HepG2 (cell line): ENCODE data around the gene CARMIL1. TPM values are rescaled to one million over a fixed set of nuclear protein-coding genes. Genes with fewer than 3 reads are reported as not detected.

Source experiments
- AHDC1 ChIP-seq: sonication (generic); formaldehyde crosslinking; IDR thresholded peaks from 2 replicates; pipeline ENCODE4 v1.5.1; 2020; ENCODE audit warnings: mild to moderate bottlenecking, missing genetic modification reagents, borderline replicate concordance
- CHD4 ChIP-seq: fragments of 200-600 bp; sonication (generic); IDR thresholded peaks from 2 replicates; pipeline ENCODE4 v1.7.0; 2017; ENCODE audit warnings: mild to moderate bottlenecking, low read length, borderline replicate concordance
- ETV5 ChIP-seq: IDR thresholded peaks from 2 replicates; pipeline ENCODE4 v1.6.1; 2018; ENCODE audit warnings: missing biosample characterization, missing genetic modification reagents, inconsistent platforms, borderline replicate concordance
- FOSL2 ChIP-seq: sonication (generic); formaldehyde crosslinking; IDR thresholded peaks from 2 replicates; pipeline ENCODE4 v1.4.0; 2020; ENCODE audit warnings: missing genetic modification reagents
- HDAC2 ChIP-seq: sonication (generic); formaldehyde crosslinking; IDR thresholded peaks from 2 replicates; pipeline ENCODE4 v1.4.0; 2020; ENCODE audit warnings: missing genetic modification reagents
- KDM1A ChIP-seq: IDR thresholded peaks from 2 replicates; pipeline ENCODE4 v1.6.1; 2016; ENCODE audit warnings: missing compliant biosample characterization
- KLF16 ChIP-seq, 2 experiments: sonication (generic) in 1 of 2; formaldehyde crosslinking in 1 of 2; IDR thresholded peaks; 2 replicates each; pipeline versions ENCODE4 v1.6.1 to v1.8.0; 2016 to 2023; ENCODE audit warnings: missing genetic modification reagents in 2 of 2, missing compliant biosample characterization in 1 of 2
- MIER3 ChIP-seq: IDR thresholded peaks from 2 replicates; pipeline ENCODE4 v1.6.1; 2016; ENCODE audit warnings: missing compliant biosample characterization, borderline replicate concordance
- NCOA2 ChIP-seq: sonication (generic); formaldehyde crosslinking; IDR thresholded peaks from 2 replicates; pipeline ENCODE4 v1.8.0; 2022; ENCODE audit warnings: inconsistent platforms
- NKX3-1 ChIP-seq: sonication (generic); formaldehyde crosslinking; IDR thresholded peaks from 2 replicates; pipeline ENCODE4 v1.5.0; 2020; ENCODE audit warnings: missing genetic modification reagents
- ZBTB8A ChIP-seq: sonication (generic); formaldehyde crosslinking; IDR thresholded peaks from 2 replicates; pipeline ENCODE4 v1.4.0; 2020; ENCODE audit warnings: mild to moderate bottlenecking, low read depth, missing genetic modification reagents, borderline replicate concordance
- ZNF205 ChIP-seq: IDR thresholded peaks from 2 replicates; pipeline ENCODE4 v1.6.1; 2018; ENCODE audit warnings: missing biosample characterization, missing genetic modification reagents
- ZNF317 ChIP-seq: sonication (generic); formaldehyde crosslinking; IDR thresholded peaks from 2 replicates; pipeline ENCODE4 v1.5.0; 2020; ENCODE audit warnings: mild to moderate bottlenecking, missing genetic modification reagents
- ZNF512B ChIP-seq: sonication (generic); formaldehyde crosslinking; IDR thresholded peaks from 2 replicates; pipeline ENCODE4 v1.5.1; 2020; ENCODE audit warnings: missing genetic modification reagents, mild to moderate bottlenecking, borderline replicate concordance
- ZNF567 ChIP-seq: sonication (generic); formaldehyde crosslinking; IDR thresholded peaks from 2 replicates; pipeline ENCODE4 v1.8.1; 2023; ENCODE audit warnings: mild to moderate bottlenecking, missing genetic modification reagents, borderline replicate concordance
- ZNF607 ChIP-seq: sonication (generic); formaldehyde crosslinking; IDR thresholded peaks from 2 replicates; pipeline ENCODE4 v1.5.1; 2020; ENCODE audit warnings: missing genetic modification reagents, mild to moderate bottlenecking, borderline replicate concordance
- ZNF609 ChIP-seq: sonication (generic); formaldehyde crosslinking; IDR thresholded peaks from 2 replicates; pipeline ENCODE4 v1.4.0; 2020; ENCODE audit warnings: mild to moderate bottlenecking, missing genetic modification reagents, borderline replicate concordance
- polyA plus RNA-seq, 8 experiments: library from polyadenylated mRNA; depleted of rRNA in 3 of 8; stranded (reverse) in 7 of 8; unstranded in 1 of 8; fragments of >200 nt; fragmentation: Illumina TruSeq in 4 of 8; extraction: Trizol in 4 of 8; gene quantifications; 2 replicates each; pipeline versions ENCODE4 v1.2.1 to v1.2.3, GENCODE V29; 2011 to 2016; ENCODE audit warnings: low read depth in 4 of 8, missing spikeins in 1 of 8, mixed read lengths in 1 of 8; ENCODE audit not compliant: insufficient read depth in 1 of 8
- total RNA-seq, 5 experiments: library from RNA; depleted of rRNA; stranded (reverse); fragments of >200 nt; fragmentation: Illumina TruSeq; extraction: Trizol; gene quantifications; 2 replicates each; pipeline ENCODE4 v1.2.3, GENCODE V29; 2016; ENCODE audit warnings: low read depth in 1 of 5

CARMIL1 gene
- total and polyA plus RNA-seq, 2 of the 13 experiments (the other 11 are each of a cell fraction or from before 2014, with no cell fraction given), result 1.8 to 2.6 TPM

GRCh38 chr6:25629198-25629576 is 350.0 kb downstream of the CARMIL1 start (continued):
- 0 out of 2 replicates have a peak, but pooled peaks have one; percentile 45 for TF ChIP-seq CHD4
- TF ChIP-seq ZNF609, result peak; percentile 54; the same call in 1 of the 2 replicates
- no peak for TF ChIP-seq NKX3-1
- peak; percentile 61; the same call in 1 of the 2 replicates for TF ChIP-seq ZNF317 (CRISPR knock-in tag)
- peak in 1 of 2 experiments; percentile 67; a peak in 1 of 4 replicates for TF ChIP-seq KLF16 (CRISPR knock-in tag; IDR thresholded peaks at IDR 0.05)
- TF ChIP-seq HDAC2 (CRISPR knock-in tag), result peak; percentile 52
- TF ChIP-seq ZNF205 (CRISPR knock-in tag), result 0 out of 2 replicates have a peak, but pooled peaks have one; percentile 72
- peak; percentile 39; the same call in 1 of the 2 replicates for TF ChIP-seq MIER3 (CRISPR knock-in tag)
- peak; percentile 33; the same call in 1 of the 2 replicates for TF ChIP-seq KDM1A
- TF ChIP-seq NCOA2 (CRISPR knock-in tag), result peak; percentile 51; the same call in 1 of the 2 replicates
- TF ChIP-seq FOSL2 (CRISPR knock-in tag), result peak; percentile 51
- TF ChIP-seq AHDC1 (CRISPR knock-in tag), result peak; percentile 89
- peak; percentile 10; the same call in 1 of the 2 replicates for TF ChIP-seq ETV5
- no peak for TF ChIP-seq ZBTB8A
- peak; percentile 46; the same call in 1 of the 2 replicates for TF ChIP-seq ZNF512B (CRISPR knock-in tag)
- TF ChIP-seq ZNF567 (CRISPR knock-in tag), result no peak
- 0 out of 2 replicates have a peak, but pooled peaks have one; percentile 39 for TF ChIP-seq ZNF607
